ENCODE data around the gene COPRS. TPM values are rescaled to one million over a fixed set of nuclear protein-coding genes. Genes with fewer than 3 reads are reported as not detected.

COPRS gene
- total and polyA plus RNA-seq, 2 of the 8 experiments (the other 6 are each of a cell fraction or from before 2014, with no cell fraction given): 40.9 to 49.3 TPM

- Histone ChIP-seq H2BK120ac (replicated peaks; ENCODE audit: low read depth, low read length) (no peak overlapping the region), H3K79me2 (ENCODE audit: control insufficient read depth in 1 of 2, insufficient read depth in 2 of 2, low read length in 2 of 2) (no peaks in the 10 kb centered on the region), H2BK12ac (ENCODE audit: low read depth, low read length) (no peak overlapping the region), H3K36me3 (ENCODE audit: control insufficient read depth in 2 of 4, insufficient read depth in 4 of 4, low read length in 3 of 4) (no peaks in the 10 kb centered on the region), H2AFZ (ENCODE audit: low read length) (no peak overlapping the region), H3K79me1 (ENCODE audit: low read depth, low read length) (no peaks in the 10 kb centered on the region), H3K14ac (ENCODE audit: insufficient read length) (no peak overlapping the region), H4K5ac (ENCODE audit: insufficient read length, low read depth, low read length) (no peak overlapping the region), H4K91ac (replicated peaks; ENCODE audit: insufficient read length, low read length) (no peak overlapping the region), H2BK20ac (ENCODE audit: low read length) (no peak overlapping the region), H3K4ac (replicated peaks; ENCODE audit: insufficient read length, low read depth, low read length) (no peak overlapping the region), H3K27me3 (replicated peaks in 1 of 4; ENCODE audit: control insufficient read depth in 3 of 4, extremely low read depth in 1 of 4, insufficient read depth in 3 of 4, low read length in 3 of 4) (no peaks in the 10 kb centered on the region), H3K27ac (ENCODE audit: low read depth, low read length) (no peak overlapping the region), H3K23me2 (ENCODE audit: low read depth, low read length) (no peaks in the 10 kb centered on the region; the same call in 1 of the 2 replicates), H2BK15ac (ENCODE audit: low read length) (no peak overlapping the region), H2BK5ac (ENCODE audit: low read depth, low read length) (no peak overlapping the region), H3K56ac (replicated peaks; ENCODE audit: insufficient read length, low read depth, low read length) (no peak overlapping the region), H3K4me3 (ENCODE audit: extremely low read depth in 1 of 4, insufficient read depth in 2 of 4, low read depth in 3 of 4, low read length in 4 of 4) (no peak overlapping the region), H3K9me3 (ENCODE audit: insufficient read depth in 2 of 2, low read depth in 1 of 2, low read length in 1 of 2) (no peaks in the 10 kb centered on the region), H3K9ac (replicated peaks in 1 of 4; ENCODE audit: extremely low read depth in 1 of 4, low read depth in 3 of 4, low read length in 3 of 4) (no peak overlapping the region), H4K8ac (ENCODE audit: extremely low read depth, insufficient read depth, low read length) (no peak overlapping the region), H3K4me1 (replicated peaks in 1 of 4; ENCODE audit: control insufficient read depth in 3 of 4, insufficient read depth in 4 of 4, low read length in 3 of 4) (no peaks in the 10 kb centered on the region), H3K23ac (ENCODE audit: insufficient read length) (no peak overlapping the region), H4K20me1 (replicated peaks in 1 of 2; ENCODE audit: control insufficient read depth in 1 of 2, insufficient read depth in 2 of 2, low read length in 2 of 2) (no peaks in the 10 kb centered on the region), H3K4me2 (ENCODE audit: insufficient read depth in 1 of 2, low read depth in 2 of 2, low read length in 2 of 2) (no peak overlapping the region), H2AK5ac (ENCODE audit: low read depth, low read length) (no peak overlapping the region), H3K18ac (ENCODE audit: extremely low read depth, low read length) (no peak overlapping the region)
- FAIRE-seq: no peak
- ChIA-PET CTCF (ENCODE audit: partially characterized antibody) (no interaction called here), POLR2A (ENCODE audit: partially characterized antibody) (interaction anchor here (0.6 to 1.2 kb wide), 2 partner anchors 23 to 32 kb away, joined by 3 to 4 read pairs; no protein-coding TSS in a partner anchor)
- no peak for DNase-seq (ENCODE audit: low read depth in 1 of 2, low spot score in 2 of 2)
- no peak for TF ChIP-seq SIN3A (conservative IDR thresholded peaks at IDR 0.05 in 1 of 2, IDR thresholded peaks at IDR 0.05 in 1 of 2; ENCODE audit: low read depth in 1 of 2, low read length in 2 of 2)
- TF ChIP-seq SIRT6 (IDR thresholded peaks at IDR 0.05; ENCODE audit: low read length): no peak
- TF ChIP-seq SRF (IDR thresholded peaks at IDR 0.05; ENCODE audit: low read depth, low read length): no peak
- TF ChIP-seq CHD2 (IDR thresholded peaks at IDR 0.05; ENCODE audit: low read length): no peak
- no peak for TF ChIP-seq RNF2 (IDR thresholded peaks at IDR 0.05; ENCODE audit: borderline replicate concordance, low read depth, low read length, missing control alignments, poor library complexity, severe bottlenecking)
- no peak for TF ChIP-seq USF2 (IDR thresholded peaks at IDR 0.05; ENCODE audit: low read length)
- TF ChIP-seq RBBP5 (IDR thresholded peaks at IDR 0.05; ENCODE audit: borderline replicate concordance, low read depth, low read length): no peak
- TF ChIP-seq PHF8 (conservative IDR thresholded peaks at IDR 0.05; ENCODE audit: low read depth, low read length): no peak
- TF ChIP-seq TEAD4 (IDR thresholded peaks at IDR 0.05; ENCODE audit: low read depth, low read length): no peak
- no peak for TF ChIP-seq TAF1 (IDR thresholded peaks at IDR 0.05; ENCODE audit: low read depth, low read length)
- TF ChIP-seq TAF7 (optimal IDR thresholded peaks at IDR 0.05; ENCODE audit: borderline replicate concordance, low read depth, low read length): no peak
- no peak for TF ChIP-seq EZH2 (IDR thresholded peaks at IDR 0.05; ENCODE audit: low read depth, low read length, severe bottlenecking)
- TF ChIP-seq FOSL1 (IDR thresholded peaks at IDR 0.05; ENCODE audit: insufficient read depth, low read depth, low read length): no peak
- no peak for TF ChIP-seq SP2 (IDR thresholded peaks at IDR 0.05; ENCODE audit: low read length)
These were observed 49.3 kb upstream of the COPRS start for GRCh38 chr17:31908386-31908785.
